Hepatic stellate cell (primary cell): ENCODE results near the gene RPS6KB2.
"Not testable (repeated sequence)": the region's sequence is repeated elsewhere in the genome, so short reads cannot be mapped to it uniquely, and the experiment has no call there.

Experiments used
- DNase-seq: peaks from one replicate; pipeline ENCODE4 v3.0.0; 2011; ENCODE audit warnings: low spot score

Gene RPS6KB2

DNA sequence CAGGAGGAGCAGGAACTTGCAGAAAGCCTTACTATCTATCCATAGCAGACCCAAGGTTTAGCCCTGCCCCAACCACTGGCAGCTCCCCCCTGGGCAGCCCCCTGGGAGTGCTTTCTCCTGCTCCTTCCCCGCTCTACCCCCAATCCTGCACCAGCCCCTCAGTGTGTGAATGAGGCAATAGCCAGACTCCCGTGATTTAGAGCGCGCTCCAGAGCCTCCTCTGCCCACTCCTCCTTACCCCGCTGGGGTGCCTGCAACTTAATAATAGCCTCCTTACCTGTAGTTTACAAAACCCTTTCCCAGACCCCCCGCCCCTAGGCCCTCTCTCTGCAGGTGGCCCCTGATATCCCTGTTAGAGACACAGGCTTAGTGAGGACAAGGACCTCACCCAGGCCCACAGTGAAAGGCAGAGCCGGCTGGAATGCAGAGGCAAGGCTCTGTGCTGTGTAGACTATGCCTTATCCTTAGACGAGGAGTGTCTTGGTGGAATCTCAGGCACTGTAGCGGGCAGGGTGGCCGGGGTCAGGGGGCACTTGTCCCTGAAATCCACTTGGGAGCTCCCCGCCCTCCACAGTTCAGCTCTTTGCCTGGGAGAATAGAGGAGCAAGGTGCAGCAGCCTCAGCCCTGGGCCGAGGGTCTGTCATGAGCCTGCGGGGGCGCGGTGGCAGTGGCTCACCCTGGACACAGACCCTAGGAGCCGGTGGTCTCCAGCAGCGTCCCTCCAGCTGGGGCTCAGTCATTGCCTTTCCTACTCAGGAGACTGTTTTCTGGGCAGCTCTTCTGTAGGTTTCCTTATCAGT, 17.1 kb upstream of the RPS6KB2 start:
- no peak for DNase-seq

DNA sequence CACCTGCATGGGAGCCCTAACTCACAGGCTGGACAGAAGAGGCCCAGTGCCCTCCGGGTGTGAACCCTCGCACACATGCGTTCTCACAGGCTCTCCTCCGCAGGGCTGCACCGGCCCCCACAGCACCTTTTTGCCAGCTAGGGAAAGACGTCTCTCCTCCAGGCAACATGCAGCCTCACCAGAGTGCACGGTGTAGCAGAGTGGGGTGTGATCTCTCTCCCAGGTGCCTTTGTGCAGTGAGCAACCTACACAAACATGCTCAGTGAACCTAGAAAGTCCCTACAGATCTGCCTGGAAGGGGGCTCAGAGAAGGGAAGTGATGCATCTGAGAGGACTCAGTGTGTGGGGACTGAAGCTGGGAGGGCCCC, 16.5 kb upstream of the RPS6KB2 start:
- no peak for DNase-seq

DNA sequence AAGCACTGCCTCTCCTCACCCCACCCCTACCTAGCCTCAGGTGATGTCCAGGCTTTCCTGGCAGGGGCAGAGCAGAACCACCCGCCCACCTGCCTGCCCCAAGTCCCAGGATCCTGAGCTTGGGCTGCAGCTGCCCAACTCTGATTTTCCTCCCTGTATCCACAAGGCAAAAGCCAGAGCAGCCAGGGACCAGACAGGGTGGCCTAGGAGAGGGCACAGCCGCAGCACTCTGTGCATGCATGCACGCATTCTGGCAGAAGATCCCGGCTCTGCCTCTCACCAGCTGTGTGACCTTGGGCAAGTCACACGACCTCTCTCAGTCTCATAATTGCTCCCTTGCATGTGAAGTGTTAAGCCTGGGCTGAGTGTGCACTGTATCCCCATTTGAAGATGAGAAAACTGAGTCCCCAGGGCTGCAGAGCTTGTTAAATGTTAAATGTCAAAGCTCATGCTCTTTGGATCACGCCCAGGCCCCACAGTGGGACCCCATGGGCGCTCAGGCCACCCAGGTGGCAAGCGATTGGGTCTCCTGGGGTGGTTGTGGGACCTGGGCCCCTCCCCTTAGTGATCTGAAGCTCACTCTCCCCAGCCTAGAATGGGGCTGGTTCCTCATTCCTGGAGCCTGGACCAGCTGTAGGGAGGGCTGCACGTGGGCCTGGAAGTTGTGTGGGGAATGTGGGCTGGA, 15.7 kb upstream of the RPS6KB2 start:
- DNase-seq = no peak

GRCh38 chr11:67413266-67413849, 14.9 kb upstream of the RPS6KB2 start:
- no peak for DNase-seq

DNA sequence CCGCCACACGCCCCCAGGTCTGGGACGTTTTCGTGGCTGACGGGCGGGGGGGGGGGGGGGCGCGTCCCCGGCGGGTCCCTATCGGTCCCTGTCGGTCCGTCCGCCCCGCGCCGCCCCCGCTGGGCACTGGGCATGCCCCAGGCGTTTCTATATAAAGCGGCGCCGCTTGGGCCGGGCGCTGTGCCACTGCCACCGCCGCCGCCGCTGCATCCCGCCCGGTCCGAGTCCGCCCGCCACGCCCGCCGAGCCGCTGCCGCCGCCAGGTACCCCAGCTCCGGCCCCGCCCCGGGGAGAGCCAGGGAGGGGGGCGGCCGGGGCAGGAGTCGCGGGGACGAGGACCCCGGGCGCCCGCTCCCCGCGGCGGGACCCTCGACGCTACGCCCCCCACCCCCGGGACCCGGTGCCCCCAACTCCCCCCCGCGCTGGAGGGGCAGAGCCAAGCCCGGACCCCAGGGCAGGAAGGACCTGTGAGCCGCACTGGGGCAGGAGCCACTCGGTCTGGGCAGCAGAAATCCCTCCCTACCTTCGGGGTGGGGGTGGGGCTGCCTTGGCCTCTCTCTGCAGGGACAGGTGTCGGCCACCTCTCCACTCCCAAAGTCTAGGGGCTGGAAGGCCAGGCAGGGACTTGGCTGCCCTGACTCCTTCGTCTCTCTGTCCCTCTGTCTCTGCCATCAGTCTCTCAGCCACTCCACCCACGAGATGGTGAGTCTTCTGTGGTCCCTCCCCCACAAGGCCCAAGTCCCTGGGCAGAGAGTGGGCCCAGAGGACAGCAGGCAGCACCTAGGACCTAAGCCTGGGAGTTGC, 12.6 kb upstream of the RPS6KB2 start, which contains the start of gene CARNS1:
Gene CARNS1 (plus strand): TSS at position 178 of the 804 bp plus-strand sequence. CDS start 522 bp downstream, at position 700.
- no peak for DNase-seq

DNA sequence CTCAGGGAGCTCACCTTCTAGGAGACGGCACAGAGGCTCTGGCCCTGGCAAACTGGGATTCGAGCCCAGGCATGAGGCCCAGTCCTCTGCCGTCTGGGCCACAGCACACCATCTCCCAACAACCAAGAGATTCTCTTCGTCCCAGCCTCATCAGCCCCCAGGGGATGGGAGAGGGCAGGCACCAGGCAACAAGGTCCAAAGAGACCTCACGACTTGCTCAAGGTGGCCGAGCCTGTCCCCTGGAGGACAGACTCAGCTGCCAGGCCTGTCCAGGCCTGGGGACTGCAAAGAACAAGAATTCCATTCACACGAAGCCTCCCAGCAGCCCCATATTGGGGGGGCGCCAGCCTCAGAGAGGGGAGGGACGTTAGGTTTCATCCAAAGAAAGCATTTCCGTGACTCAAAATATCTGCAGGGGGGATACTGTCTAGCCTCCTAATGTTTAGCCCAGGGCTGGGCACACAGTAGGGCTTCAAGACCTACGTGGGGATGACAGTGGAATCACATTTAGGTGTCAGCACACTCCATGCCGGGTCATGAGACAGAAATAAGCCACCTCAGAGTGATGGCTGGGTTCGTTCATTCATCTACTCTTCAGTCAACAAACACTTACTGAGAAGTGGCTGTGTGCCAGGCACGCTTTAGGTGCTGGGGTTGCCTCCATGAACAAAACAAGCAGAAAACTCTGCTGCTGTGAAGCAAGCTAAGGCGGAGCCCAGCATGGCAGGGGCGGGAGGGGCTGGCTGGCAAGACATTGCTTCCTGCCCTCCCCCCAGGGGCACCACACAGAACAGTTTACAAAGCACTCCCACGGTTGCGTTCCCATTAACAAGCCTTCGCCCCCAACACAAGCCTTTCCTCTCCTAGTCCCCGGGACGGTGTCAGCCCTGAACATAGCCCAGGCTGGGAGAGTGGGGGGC, 11.6 kb upstream of the RPS6KB2 start:
- DNase-seq = no peak

DNA sequence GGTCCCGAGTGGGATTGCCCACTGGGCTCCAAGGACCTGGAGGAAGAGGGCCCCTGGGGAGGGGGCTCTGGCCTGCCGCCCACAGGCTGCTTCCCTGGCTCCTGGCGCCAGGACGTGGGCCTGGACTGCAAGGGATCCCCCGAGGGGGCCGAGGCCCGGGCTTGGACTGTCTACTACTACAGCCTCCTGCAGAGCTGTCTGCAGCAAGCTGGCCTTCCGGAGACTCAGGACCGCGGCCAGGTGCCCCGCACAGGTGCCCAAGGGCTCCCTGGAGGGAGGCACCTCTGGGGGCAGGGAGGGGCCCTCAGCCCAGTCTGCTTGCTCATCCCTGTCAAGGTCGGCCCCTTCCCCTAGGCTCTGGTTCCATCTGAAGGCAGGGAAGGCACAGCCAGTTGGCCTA, 10.9 kb upstream of the RPS6KB2 start:
- no peak for DNase-seq

- DNase-seq = no peak
These were observed 9.6 kb upstream of the RPS6KB2 start for GRCh38 chr11:67418476-67419281.

DNA sequence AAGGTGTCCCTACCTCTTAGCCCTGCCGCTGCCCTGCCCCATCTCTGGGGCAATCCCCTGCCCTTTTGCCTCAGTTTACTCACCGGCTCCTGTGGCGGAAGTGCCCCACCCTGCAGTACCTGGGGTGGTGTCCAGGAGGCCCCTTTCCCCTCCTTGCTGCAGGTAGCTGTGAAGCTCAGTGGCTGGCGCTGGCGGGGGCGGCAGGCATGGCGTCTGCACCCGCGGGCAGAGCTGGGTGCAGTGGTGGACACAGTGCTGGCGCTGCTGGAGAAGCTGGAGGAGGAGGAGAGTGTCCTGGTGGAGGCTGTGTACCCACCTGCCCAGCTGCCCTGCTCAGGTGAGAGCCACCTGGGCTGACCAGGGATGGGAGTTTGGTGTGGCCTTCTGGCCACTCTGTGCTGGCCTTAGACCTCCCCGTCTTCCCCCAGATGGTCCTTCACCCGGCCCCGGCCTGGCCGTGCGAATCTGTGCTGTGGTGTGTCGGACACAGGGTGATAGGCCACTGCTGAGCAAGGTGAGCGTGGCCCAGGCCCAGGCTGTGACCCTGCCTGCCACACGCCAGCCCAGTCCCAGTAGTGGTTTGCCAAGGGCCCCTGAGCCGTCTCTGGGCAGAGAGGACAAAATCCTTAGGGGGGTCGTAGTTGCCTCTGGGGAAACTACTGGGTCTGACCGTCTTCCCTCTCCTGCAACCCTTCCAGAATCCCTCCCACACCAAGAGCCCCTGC, 8.8 kb upstream of the RPS6KB2 start:
- DNase-seq = no peak

DNA sequence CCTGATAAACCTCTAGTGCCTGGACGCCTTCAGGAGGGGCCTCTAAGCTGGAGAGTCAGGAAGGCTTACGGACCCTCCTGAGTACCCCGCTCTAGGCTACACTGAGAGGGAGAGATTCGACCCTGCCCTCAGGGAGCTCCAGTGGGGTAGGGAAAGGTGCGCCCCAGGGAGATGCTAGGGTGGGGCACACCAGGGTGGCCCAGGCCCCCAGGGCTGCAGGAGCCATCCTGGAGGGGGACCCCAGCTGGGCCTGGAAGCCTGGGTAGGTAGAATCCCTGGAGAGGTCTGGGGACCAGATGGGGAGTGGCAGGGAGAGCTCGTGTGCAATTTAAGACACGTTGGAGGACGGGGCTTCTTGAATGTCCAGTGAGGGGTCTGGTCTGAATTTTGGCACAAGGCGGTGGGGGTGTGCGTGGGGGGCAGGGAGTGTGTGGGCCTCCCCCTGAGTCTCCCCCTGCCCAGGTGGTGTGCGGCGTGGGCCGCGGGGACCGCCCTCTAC, 8.1 kb upstream of the RPS6KB2 start:
- no peak for DNase-seq

DNA sequence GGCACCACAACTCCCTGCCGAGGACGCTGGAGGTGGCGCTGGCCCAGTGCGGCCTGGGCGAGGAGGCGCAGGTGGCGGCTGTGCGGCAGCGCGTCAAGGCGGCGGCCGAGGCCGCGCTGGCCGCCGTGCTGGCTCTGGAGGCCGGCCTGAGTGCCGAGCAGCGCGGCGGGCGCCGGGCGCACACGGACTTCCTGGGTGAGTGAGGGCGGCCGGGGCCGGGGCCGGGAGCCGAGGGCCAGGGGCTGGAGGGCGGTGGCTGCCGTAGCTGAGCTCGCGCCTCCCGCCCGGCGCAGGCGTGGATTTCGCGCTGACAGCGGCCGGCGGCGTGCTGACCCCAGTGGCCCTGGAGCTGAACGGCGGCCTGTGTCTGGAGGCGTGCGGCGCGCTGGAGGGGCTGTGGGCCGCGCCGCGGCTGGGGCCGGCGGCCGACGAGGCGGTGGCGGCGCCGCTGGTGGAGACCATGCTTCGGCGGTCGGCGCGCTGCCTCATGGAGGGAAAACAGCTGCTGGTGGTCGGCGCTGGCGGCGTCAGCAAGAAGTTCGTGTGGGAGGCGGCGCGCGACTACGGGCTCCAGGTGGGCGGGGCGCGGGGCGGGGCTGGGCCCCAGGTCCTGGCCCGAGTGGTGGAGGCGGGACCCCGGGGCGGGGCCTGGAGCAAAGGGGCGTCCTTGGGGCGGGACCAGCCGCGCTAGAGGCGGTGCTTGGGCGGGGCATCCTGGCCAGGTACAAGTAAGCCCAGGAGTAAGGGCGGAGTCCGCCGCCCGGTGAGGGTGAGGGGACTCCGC, 7.5 kb upstream of the RPS6KB2 start:
- peak; percentile 99 for DNase-seq

DNA sequence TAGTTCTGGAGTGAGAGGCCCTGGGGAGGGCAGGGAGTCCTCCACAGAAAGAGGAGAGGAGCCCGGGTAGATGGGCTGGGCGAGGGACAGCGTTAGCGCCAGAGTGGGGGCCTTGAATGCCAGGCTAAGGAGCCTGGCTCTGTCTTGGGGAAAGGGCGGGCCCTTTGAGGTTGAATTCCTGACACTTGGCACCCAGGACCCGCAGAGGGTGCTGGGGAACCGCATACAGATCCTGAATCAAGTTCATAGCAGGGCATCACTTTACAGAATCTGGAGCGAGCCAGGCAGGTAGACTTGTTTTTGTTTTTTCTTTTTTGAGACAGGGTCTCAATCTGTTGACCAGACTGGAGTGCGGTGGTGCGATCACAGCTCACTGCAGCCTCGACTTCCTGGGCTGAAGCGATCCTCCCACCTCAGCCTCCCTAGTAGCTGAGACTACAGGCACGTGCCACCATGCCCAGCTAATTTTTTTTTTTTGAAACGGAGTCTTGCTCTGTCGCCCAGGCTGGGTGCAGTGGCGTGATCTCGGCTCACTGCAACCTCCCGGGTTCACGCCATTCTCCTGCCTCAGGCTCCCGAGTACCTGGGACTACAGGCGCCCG, 6.8 kb upstream of the RPS6KB2 start:
- DNase-seq = no peak

GRCh38 chr11:67422891-67423290, 5.4 kb upstream of the RPS6KB2 start:
- DNase-seq = no peak

DNA sequence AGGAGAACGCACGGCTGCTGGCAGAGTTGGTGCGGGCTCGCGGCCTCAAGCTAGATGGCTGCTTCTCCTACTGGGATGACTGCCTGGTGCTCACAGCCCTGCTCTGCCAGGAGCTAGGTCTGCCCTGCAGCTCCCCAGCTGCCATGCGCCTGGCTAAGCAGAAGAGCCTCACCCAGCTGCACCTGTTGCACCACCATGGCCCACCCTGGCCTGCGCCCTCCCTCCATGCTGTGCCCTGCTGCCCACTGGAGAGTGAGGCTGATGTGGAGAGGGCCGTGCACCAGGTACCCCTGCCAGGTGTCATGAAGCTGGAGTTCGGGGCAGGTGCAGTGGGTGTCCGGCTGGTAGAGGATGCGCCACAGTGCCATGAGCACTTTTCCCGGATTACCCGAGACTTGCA, 4.8 kb upstream of the RPS6KB2 start:
- DNase-seq = no peak

- DNase-seq = no peak
These were observed 4.2 kb upstream of the RPS6KB2 start for GRCh38 chr11:67423891-67424613.

DNA sequence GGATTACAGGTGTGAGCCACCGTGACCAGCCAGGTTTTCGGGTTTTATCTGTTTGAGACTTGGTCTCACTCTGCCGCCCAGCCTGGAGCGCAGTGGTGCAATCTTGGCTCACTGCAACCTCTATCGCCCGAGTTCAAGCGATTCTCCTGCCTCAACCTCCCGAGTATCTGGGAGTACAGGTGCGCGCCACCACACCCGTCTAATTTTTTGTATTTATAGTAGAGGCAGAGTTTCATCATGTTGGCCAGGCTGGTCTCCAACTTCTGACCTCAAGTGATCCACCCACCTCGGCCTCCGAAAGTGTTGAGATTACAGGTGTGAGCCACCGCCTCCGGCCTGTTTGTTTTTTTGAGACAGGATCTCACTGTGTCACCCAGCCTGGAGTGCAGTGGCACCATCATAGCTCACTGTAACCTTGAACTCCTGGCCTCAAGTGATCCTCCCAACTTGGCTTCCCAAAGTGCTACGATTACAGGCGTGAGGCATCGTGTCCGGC, 882 bp upstream of the RPS6KB2 start:
- DNase-seq = not testable (repeated sequence)

GRCh38 chr11:67429038-67429668, 859 bp downstream of the RPS6KB2 start:
- DNase-seq = no peak
